ENCODE data around the gene DISC1. TPM values are rescaled to one million over a fixed set of nuclear protein-coding genes. Genes with fewer than 3 reads are reported as not detected.

The DISC1 gene
- total RNA-seq, 2 experiments from 2014 or later, result 17.5 to 18.0 TPM

DNA sequence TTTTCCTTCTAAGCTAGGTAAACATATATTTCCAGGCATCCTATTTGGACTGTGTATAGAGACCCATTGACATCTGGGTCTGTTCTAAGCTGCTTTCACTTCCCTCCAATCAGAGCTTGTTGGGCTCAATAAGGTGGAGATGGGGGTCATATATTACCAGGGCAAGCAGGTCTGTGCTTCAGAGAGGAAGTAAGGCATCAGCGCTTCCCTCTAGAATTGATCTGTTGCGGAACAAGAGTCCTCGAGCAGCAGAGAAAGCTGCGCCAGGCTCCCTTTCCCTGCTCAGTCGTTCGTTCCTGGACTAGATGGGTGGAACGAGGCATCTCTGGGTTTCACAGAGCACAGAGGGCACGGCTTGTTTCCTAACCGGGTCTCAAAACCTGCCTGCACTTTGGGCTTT, 63.5 kb downstream of the DISC1 start:
- H3K4me3 Mint-ChIP-seq, result no peak overlapping the region
- peaks cover 10% of the 10 kb centered on the region for H3K36me3 Mint-ChIP-seq (ENCODE audit: low read depth)
- no peak for DNase-seq
- H3K27me3 Mint-ChIP-seq, result no peaks in the 10 kb centered on the region
- H3K9me3 Mint-ChIP-seq, result peaks cover 8% of the 10 kb centered on the region
- no peak overlapping the region for H3K27ac Mint-ChIP-seq
- CTCF ChIA-PET, result no interaction called here
- POLR2A ChIA-PET, result no interaction called here
- H3K4me1 Mint-ChIP-seq, result peaks cover 6% of the 10 kb centered on the region

DNA sequence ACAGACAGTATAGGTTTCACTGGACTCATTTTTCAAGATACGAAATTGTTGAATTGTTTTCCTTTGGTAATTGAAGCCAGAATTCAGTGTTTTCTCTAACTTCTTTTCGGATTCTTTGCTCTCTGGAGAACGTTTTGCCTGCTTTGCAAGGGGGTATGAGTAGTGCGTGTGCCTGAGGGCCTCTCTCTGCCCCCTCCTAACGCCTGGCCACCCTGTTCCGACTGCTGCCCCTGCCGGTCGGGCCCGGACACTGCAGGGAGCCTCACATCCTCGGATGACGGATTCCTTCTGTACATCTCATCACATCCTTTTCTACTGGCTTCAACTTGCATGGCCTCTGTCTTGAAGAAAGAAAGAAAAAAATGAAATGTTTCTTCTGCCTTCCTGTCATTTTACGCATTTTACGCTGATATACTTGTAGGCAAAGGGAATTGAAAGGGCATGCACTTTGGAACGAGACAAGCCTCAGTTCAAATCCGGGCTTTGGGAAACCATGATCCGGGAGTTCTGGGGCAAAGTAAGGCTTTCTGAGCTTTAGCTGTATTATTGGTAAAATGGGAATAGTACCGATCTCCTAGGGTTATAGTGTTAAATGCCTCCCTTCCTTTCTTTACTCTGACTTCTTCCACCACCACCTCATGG, 65.1 kb downstream of the DISC1 start:
- POLR2A ChIA-PET, result no interaction called here
- peaks cover 11% of the 10 kb centered on the region for H3K36me3 Mint-ChIP-seq (ENCODE audit: low read depth)
- CTCF ChIA-PET, result no interaction called here
- H3K9me3 Mint-ChIP-seq, result peaks cover 5% of the 10 kb centered on the region
- H3K4me1 Mint-ChIP-seq, result peaks cover 6% of the 10 kb centered on the region
- H3K27me3 Mint-ChIP-seq, result no peaks in the 10 kb centered on the region
- no peak overlapping the region for H3K4me3 Mint-ChIP-seq
- H3K27ac Mint-ChIP-seq, result no peak overlapping the region
- no peak for DNase-seq

DNA sequence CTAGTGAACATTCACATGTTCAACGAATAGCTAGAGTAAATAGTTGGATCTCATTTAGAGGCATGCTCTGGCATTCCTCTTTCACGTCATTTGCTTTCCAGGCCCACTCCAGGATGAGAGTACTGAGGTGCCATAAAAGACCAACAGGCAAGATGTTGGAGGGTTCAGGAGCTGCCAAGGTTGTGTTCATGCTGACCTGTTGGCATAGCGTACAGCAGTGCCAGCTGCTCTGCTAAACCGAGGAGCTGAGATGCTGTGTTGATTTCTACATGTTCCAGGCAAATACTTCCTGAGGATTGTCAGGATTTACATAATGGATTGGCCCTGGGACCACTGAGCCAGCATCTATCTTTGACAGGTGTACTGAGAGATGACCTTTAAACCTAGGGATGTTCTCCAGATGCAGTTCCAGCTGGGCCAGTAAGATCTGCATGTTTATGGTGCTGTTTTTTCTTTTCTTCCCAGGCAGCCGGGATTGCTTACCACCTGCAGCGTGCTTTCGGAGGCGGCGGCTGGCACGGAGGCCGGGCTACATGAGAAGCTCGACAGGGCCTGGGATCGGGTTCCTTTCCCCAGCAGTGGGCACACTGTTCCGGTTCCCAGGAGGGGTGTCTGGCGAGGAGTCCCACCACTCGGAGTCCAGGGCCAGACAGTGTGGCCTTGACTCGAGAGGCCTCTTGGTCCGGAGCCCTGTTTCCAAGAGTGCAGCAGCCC, 66.9 kb downstream of the DISC1 start:
- Mint-ChIP-seq H3K4me3 (no peak overlapping the region), H3K4me1 (peaks cover 6% of the 10 kb centered on the region), H3K36me3 (ENCODE audit: low read depth) (peaks cover 10% of the 10 kb centered on the region), H3K27me3 (no peaks in the 10 kb centered on the region), H3K27ac (no peak overlapping the region), H3K9me3 (no peaks in the 10 kb centered on the region)
- ChIA-PET POLR2A (no interaction called here), CTCF (no interaction called here)
- DNase-seq, result no peak

DNA sequence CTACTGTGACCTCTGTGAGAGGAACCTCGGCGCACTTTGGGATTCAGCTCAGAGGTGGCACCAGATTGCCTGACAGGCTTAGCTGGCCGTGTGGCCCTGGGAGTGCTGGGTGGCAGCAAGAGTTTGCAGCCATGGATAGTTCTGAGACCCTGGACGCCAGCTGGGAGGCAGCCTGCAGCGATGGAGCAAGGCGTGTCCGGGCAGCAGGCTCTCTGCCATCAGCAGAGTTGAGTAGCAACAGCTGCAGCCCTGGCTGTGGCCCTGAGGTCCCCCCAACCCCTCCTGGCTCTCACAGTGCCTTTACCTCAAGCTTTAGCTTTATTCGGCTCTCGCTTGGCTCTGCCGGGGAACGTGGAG, 67.5 kb downstream of the DISC1 start:
- peaks cover 10% of the 10 kb centered on the region for H3K36me3 Mint-ChIP-seq (ENCODE audit: low read depth)
- no peak overlapping the region for H3K27ac Mint-ChIP-seq
- POLR2A ChIA-PET, result no interaction called here
- H3K27me3 Mint-ChIP-seq, result no peaks in the 10 kb centered on the region
- no peaks in the 10 kb centered on the region for H3K9me3 Mint-ChIP-seq
- peaks cover 6% of the 10 kb centered on the region for H3K4me1 Mint-ChIP-seq
- no peak overlapping the region for H3K4me3 Mint-ChIP-seq
- CTCF ChIA-PET, result no interaction called here
- DNase-seq, result no peak

DNA sequence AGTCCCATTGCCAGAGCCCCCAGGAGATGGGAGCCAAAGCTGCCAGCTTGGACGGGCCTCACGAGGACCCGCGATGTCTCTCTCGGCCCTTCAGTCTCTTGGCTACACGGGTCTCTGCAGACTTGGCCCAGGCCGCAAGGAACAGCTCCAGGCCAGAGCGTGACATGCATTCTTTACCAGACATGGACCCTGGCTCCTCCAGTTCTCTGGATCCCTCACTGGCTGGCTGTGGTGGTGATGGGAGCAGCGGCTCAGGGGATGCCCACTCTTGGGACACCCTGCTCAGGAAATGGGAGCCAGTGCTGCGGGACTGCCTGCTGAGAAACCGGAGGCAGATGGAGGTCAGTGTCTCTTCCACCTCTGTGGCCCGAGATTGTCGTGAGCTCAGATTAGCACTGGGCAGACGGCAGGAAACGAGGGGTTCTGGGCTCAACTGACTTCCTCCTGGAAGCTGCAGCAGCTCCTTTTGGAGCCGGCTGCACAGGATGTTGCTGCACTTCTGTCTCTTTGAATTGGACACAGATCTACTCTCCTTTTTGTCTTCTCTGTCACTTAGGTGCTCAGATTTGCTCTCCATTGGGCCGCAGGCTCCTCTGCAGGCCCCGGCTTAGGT, 68.0 kb downstream of the DISC1 start:
- CTCF ChIA-PET, result no interaction called here
- no peak overlapping the region for H3K27ac Mint-ChIP-seq
- H3K36me3 Mint-ChIP-seq (ENCODE audit: low read depth), result peaks cover 12% of the 10 kb centered on the region
- POLR2A ChIA-PET, result no interaction called here
- DNase-seq, result no peak
- no peak overlapping the region for H3K4me3 Mint-ChIP-seq
- H3K9me3 Mint-ChIP-seq, result no peaks in the 10 kb centered on the region
- peaks cover 10% of the 10 kb centered on the region for H3K4me1 Mint-ChIP-seq
- no peaks in the 10 kb centered on the region for H3K27me3 Mint-ChIP-seq

DNA sequence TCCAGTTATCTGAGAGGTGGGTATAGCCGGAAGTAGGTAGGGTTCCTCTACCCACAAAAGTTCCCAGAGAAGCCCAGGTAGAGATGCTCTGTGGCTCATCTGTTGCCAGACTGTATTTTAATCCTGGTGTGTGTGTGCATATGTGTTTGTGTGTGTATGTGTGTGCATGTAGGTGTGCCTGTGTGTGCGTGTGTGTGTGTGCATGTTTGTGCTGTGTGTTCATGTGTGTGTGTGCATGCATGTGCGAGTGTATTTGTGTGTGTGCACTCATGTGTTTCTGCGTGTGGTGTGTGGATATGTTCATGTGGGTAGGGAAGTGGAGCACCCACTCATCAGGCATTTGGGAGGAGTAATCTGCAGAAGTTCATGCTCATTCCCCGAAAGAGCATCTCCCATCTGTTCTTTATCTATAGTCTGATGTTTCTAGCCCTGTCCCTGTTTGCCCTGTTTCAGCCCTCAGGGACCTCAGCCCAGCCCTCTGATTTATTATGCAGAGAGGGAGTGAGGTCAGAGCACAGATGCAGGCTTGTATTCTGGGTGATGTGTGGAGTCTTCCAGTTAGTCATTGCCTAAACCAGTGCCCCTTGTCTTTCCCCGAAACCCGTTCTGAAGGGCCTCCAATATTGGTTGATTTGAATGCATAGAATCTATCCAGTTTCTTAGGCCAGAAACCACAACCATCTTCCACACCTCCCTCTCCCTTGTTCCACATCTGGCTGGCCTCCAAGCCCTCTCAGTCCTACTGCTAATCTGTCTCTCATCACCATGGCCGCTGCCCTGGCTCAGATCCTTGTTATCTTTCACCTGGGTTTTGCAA, 69.1 kb downstream of the DISC1 start:
- Mint-ChIP-seq H3K36me3 (ENCODE audit: low read depth) (peaks cover 19% of the 10 kb centered on the region), H3K4me1 (peaks cover 8% of the 10 kb centered on the region), H3K9me3 (no peaks in the 10 kb centered on the region), H3K27ac (no peak overlapping the region), H3K4me3 (no peak overlapping the region), H3K27me3 (no peaks in the 10 kb centered on the region)
- no peak for DNase-seq
- CTCF ChIA-PET, result interaction anchor here (0.6 kb wide), 1 partner anchor 379 kb away, joined by 3 read pairs; no protein-coding TSS in a partner anchor
- POLR2A ChIA-PET, result no interaction called here

DNA sequence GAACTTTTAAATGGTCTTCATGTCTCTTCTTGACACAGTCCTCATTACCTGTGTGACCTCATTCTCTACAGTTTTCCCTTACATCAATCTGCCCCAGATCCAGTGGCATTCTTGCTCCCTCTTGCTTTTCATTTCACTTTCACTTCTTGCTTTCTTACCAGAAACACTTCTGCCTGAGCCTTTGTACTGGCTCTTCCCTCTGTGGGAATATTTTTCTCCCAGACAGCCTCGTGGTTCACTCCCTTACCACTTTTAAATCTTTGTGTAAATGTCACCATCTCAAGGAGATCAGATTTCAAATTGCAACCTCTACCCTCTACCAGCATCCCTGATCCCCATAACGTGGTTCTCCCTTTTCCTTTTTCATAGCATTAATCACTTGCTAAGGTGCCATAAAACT, 73.2 kb downstream of the DISC1 start:
- peaks cover 37% of the 10 kb centered on the region for H3K36me3 Mint-ChIP-seq (ENCODE audit: low read depth)
- peaks cover 8% of the 10 kb centered on the region for H3K4me1 Mint-ChIP-seq
- H3K9me3 Mint-ChIP-seq, result no peaks in the 10 kb centered on the region
- H3K27me3 Mint-ChIP-seq, result no peaks in the 10 kb centered on the region
- no peak for DNase-seq
- H3K27ac Mint-ChIP-seq, result no peak overlapping the region
- no peak overlapping the region for H3K4me3 Mint-ChIP-seq
- ChIA-PET POLR2A (no interaction called here), CTCF (no interaction called here)

DNA sequence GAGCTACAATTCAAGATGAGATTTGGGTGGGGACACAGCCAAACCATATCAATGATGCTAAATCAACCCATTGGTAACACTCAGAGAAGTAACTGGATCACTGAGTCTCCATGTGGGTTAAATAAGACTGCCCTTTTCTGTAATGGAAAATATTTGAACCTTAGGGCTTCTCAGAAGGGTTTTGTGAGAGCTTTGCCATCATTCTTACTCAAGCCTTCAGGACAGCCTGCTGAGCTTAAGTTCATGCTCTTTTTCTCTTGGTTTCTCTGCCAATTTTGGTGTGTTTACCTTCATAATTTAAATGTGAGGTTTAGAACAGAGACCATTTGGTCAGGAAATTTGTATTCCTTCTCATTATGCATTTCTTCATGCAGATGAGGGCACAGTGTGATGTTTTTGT, 74.7 kb downstream of the DISC1 start:
- Mint-ChIP-seq H3K9me3 (no peaks in the 10 kb centered on the region), H3K27me3 (no peaks in the 10 kb centered on the region)
- CTCF ChIA-PET, result no interaction called here

DNA sequence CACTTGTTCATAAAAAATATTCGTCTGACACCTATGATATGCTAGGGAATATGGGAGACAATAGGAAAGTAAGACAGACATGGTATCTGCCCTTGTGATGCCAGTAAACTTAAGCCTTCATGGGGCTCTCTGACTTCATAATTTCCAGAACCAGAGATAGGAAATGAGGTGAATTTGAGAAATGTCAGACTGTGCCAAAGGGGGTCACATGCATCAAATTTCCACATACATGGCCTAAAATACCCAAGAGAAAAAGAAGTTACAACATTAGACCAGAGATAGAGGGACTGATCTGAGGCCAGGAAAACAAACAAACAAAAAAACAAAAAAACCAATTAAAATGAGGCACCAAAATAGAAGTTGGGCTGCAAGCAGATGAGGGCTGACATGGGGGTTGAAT, 75.7 kb downstream of the DISC1 start:
- H3K27ac Mint-ChIP-seq, result no peak overlapping the region
- no peak overlapping the region for H3K4me3 Mint-ChIP-seq
- H3K27me3 Mint-ChIP-seq, result no peaks in the 10 kb centered on the region
- H3K36me3 Mint-ChIP-seq (ENCODE audit: low read depth), result peaks cover 32% of the 10 kb centered on the region
- ChIA-PET POLR2A (no interaction called here), CTCF (no interaction called here)
- DNase-seq, result no peak
- H3K9me3 Mint-ChIP-seq, result no peaks in the 10 kb centered on the region
- H3K4me1 Mint-ChIP-seq, result peaks cover 11% of the 10 kb centered on the region

More for the DNA sequence above, 74.7 kb downstream of the DISC1 start:
- Mint-ChIP-seq H3K4me1 (peaks cover 11% of the 10 kb centered on the region), H3K36me3 (ENCODE audit: low read depth) (peaks cover 35% of the 10 kb centered on the region), H3K27ac (no peak overlapping the region), H3K4me3 (no peak overlapping the region)
- POLR2A ChIA-PET, result no interaction called here
- DNase-seq, result no peak

DNA sequence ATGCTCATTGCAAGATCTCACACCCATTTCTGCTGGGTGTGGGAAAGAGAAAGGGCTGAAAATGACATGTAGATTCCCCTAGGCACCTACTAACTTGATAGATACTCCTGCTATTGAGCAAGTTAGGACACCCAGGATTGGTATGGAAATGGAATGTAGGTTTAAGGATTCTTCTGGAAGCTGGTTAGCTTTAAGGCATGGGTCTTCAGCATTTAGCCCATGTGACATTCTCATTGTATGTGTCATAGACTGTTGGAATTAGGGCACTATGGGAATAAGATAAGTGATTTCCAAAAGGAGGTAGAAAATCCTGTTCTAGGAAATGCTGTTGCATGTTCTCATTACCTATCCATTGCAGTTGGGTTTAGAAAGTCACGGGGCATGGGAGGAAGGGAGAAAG, 76.2 kb downstream of the DISC1 start:
- H3K36me3 Mint-ChIP-seq (ENCODE audit: low read depth), result peaks cover 32% of the 10 kb centered on the region
- no peak for DNase-seq
- CTCF ChIA-PET, result no interaction called here
- H3K27me3 Mint-ChIP-seq, result no peaks in the 10 kb centered on the region
- peaks cover 11% of the 10 kb centered on the region for H3K4me1 Mint-ChIP-seq
- H3K4me3 Mint-ChIP-seq, result no peak overlapping the region
- POLR2A ChIA-PET, result no interaction called here
- H3K9me3 Mint-ChIP-seq, result no peaks in the 10 kb centered on the region
- H3K27ac Mint-ChIP-seq, result no peak overlapping the region

DNA sequence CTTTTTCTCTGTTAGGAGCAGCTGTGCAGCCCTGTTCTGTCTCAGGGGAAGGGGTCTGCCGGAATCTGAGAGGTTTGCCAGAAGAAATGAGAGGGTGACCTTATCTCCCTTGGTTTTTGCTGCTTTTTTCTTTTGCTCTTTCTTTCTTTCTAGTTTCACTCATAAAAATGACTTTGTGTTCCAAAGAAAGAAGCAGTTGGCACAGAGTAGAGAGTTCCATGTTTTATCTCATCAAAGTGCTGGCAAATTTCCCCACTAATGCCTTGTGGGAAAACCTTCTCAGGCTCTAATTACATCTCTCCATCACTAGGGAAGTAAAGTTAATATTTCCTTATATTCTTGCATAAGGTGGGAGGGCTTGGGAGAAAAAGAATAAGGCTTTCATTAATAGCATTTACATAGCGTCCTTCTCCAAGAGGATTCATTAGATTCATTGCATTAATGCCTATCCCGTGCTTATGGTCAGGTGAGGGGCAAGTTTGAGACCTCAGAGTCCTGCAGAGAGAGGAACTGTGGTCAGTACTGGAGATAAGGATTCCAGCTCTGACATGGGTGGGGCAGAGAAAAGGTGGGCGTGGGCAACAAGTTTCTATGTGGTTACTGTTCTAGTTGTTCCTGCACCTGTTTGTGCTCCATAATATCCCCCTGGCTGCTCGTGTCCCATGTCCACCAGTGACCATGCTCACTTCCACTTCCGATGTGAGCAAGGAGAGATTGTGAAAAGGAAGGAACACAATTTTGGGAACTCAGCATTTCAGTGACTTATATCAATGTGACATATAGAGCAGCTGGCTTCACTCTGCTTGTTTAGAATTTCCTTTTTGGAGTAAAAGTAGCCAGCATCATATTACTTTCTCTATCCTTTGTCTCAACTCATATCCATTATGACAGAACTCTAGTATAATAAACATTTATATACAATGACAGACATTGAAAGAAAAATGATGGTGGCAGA, 79.5 kb downstream of the DISC1 start:
- no peak for DNase-seq
- no peaks in the 10 kb centered on the region for H3K27me3 Mint-ChIP-seq
- no peaks in the 10 kb centered on the region for H3K9me3 Mint-ChIP-seq
- POLR2A ChIA-PET, result no interaction called here
- no peak overlapping the region for H3K27ac Mint-ChIP-seq
- peaks cover 18% of the 10 kb centered on the region for H3K36me3 Mint-ChIP-seq (ENCODE audit: low read depth)
- CTCF ChIA-PET, result no interaction called here
- H3K4me3 Mint-ChIP-seq, result no peak overlapping the region
- H3K4me1 Mint-ChIP-seq, result peaks cover 5% of the 10 kb centered on the region

DNA sequence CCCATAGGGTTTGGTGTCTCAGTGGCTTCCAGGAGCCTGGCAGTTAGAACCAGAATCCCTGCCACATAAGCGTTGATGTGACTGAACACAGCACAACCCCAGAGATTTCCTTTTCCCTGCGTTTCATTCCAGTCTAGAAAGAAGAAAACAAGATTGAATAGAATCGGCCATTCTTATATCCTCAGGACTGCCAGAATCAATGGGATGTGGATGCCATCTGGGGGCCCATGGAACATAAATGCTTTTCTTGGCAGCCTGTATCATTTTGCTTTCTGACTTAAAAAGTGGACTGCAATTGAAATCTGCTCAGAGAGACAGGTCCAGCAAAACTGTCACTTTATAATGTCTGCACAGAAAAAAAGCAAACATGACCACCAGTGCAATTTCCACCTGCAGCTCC, 80.3 kb downstream of the DISC1 start:
- Mint-ChIP-seq H3K27ac (no peak overlapping the region), H3K9me3 (peaks cover 2% of the 10 kb centered on the region), H3K36me3 (ENCODE audit: low read depth) (peaks cover 20% of the 10 kb centered on the region), H3K4me1 (peaks cover 5% of the 10 kb centered on the region), H3K4me3 (no peak overlapping the region), H3K27me3 (no peaks in the 10 kb centered on the region)
- DNase-seq, result no peak
- CTCF ChIA-PET, result no interaction called here
- POLR2A ChIA-PET, result no interaction called here

DNA sequence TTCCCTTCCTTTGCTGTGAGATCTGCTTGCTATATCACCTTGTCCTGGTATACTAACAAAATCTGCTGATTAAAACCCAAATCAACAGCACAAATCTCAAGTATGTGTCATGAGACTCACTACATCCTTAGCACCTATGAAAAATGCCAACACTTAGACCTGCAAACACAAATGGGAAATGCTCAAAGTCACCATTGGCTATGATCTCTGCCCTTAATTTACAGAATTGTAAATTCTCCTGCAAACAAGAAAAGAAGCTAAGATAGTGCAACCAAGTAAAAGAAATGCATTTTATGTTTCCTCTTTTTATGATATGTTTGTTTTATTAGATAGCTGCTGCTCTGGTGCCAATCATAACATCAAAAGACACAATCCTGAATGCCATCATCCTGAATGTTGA, 80.8 kb downstream of the DISC1 start:
- Mint-ChIP-seq H3K27ac (no peak overlapping the region), H3K4me1 (peaks cover 5% of the 10 kb centered on the region), H3K9me3 (peaks cover 2% of the 10 kb centered on the region), H3K27me3 (no peaks in the 10 kb centered on the region), H3K36me3 (ENCODE audit: low read depth) (peaks cover 16% of the 10 kb centered on the region), H3K4me3 (no peak overlapping the region)
- ChIA-PET POLR2A (no interaction called here), CTCF (no interaction called here)
- no peak for DNase-seq

Data from activated CD4-positive, alpha-beta memory T cell treated with anti-CD3 and anti-CD28 coated beads, Interleukin-2, amount 10 ng/mL, durations not matched to agents 7 days and 5 days (primary cell).